ENCODE data around the gene RPTN.
A peak's percentile ranks its signal among the peaks of the same experiment; 100 is the strongest.

RPTN gene

DNA sequence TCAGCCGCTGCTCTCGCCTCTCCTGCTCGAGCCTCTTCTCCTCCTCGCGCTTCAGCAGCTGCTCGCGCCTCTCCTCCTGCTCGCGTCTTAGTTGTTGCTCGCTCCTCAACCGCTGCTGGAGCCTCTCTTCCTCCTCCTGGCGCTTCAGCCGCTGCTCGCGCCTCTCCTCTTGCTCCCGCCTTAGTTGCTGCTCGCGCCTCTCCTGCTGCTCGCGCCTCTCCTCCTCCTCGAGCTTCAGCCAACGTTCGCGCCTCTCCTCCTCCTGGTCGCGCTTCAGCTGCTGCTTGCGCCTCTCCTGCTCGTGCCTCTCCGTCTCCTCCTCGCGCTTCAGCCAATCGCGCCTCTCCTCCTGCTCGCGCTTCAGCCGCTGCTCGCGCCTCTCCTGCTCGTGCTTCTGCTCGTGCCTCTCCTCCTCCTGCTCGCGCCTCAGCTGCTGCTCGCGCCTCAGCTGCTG is 47.5 kb downstream of the RPTN start:
- peak; percentile 45 for DNase-seq

DNA sequence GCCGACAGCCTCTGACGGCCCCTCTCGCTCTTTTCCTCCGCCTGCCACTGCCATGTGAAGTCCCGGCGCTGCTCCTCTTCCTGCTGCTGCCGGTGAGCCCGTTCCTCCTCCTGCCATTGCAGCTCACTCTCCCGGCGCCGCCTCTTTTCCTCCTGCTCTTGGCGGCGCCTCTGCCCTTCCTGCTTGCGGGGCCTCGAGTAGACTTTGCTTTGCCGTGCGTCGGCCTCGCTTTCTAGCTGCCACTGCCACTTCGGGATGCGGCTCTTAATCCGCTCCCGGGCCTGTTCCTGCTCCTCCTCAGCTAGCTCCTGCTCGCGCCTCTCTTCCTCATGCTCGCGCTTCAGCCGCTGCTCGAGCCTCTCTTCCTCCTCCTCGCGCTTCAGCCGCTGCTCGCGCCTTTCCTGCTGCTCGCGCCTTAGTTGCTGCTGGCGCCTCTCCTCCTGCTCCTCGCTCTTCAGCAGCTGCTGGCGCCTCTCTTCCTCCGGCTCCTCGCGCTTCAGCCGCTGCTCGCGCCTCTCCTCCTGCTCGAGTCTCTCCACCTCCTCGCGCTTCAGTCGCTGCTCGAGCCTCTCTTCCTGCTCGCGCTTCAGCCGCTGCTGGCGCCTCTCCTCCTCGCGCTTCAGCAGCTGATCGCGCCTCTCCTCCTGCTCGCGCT is 48.0 kb downstream of the RPTN start:
- peak; percentile 47 for DNase-seq

DNA sequence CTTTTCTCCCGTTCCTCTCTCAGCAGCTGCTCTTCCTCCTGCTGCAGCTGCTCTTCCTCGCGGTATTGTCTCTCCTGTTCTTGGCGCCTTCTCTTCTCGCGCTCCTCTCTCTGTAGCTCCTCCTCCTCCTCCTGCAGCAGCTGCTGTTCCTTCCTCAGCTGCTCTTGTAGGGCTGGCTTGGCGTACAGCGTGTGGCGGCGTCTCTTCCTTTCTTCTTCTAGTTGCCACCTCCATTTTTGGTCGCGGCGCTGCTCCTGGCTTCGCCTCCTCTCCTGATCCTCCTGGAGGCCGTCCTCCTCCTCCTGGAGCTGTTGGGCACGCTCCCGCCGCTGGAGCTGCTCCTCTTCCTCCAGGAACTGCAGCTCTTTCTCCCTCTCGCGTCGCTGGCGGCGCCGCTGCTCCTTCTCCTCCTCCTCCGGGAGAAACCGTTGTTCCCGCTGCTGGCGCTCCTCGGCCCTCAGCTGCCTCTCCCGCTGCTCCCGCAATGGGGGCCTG is 48.6 kb downstream of the RPTN start:
- peak; percentile 52 for DNase-seq

DNA sequence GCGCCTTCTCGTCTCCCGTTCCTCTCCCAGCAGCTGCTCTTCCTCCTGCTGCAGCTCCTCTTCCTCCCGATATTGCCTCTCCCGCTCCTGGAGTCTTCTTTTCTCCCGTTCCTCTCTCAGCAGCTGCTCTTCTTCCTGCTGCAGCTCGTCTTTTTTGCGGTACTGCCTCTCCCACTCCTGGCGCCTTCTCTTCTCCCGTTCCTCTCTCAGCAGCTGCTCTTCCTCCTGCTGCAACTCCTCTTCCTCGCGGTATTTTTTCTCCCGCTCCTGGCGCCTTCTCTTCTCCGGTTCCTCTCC is 49.1 kb downstream of the RPTN start:
- DNase-seq = no peak

DNA sequence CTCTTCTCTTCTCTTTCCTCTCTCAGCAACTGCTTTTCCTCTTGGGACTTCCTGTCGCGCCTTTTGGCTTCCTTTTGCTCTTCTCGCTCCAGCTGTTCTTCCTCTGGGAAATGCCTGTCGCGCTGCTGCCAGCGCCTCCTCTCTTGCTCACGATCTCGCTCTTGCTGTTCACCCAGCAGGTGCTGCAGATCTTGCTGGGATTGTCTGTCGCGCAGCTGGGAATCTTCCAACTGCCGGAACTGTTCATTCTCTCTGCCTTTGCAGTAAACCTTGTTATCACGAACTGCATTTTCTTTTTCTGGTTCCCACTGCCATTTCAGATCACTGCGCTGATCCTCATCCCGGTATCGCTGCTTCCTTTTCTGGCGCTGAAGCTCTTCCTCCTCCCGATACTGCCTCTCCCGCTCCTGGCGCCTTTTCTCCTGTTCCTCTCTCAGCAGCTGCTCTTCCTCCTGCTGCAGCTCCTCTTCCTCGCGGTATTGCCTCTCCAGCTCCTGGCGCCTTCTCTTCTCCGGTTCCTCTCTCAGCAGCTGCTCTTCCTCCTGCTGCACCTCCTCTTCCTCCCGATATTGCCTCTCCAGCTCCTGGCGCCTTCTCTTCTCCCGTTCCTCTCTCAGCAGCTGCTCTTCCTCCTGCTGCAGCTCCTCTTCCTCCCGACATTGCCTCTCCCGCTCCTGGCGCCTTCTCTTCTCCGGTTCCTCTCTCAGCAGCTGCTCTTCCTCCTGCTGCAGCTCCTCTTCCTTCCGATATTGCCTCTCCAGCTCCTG is 49.6 kb downstream of the RPTN start:
- DNase-seq = no peak

DNA sequence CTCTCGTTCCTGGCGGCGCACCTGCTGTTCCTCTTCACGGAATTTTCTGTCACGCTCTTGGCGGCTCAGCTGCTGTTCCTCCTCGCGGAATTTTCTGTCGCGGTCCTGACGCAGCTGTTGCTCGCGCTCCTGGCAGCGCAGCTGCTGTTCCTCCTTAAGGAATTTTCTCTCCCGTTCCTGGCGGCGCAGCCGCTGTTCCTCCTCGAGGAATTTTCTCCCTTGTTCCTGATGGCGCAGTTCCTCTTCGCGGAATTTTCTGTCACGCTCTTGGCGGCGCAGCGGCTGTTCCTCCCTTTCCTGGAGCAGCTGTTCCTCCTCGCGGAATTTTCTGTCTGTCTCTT is 50.2 kb downstream of the RPTN start:
- DNase-seq = no peak

DNA sequence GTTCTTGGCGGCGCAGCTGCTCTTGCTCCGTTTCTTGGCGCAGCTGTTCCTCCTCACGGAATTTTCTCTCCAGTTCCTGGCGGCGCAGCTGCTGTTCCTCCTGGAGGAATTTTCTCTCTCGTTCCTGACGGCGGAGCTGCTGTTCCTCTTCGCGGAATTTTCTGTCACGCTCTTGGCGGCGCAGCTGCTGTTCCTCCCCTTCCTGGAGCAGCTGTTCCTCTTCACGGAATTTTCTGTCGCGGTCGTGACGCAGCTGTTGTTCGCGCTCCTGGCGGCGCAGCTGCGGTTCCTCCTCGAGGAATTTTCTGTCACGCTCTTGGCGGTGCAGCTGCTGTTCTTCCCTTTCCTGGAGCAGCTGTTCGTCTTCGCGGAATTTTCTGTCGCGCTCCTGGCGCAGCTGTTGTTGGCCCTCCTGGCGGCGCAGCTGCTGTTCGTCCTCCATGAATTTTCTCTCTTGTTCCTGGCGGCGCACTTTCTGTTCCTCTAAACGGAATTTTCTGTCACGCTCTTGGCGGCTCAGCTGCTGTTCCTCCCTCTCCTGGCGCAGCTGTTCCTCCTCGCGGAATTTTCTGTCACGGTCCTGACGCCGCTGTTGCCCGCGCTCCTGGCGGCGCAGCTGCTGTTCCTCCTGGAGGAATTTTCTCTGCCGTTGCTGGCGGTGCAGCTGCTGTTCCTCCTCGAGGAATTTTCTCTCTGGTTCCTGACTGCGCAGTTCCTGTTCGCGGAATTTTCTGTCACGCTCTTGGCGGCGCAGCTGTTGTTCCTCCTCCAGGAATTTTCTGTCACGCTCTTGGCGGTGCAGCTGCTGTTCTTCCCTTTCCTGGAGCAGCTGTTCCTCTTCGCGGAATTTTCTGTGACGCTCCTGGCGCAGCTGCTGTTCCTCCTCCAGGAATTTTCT is 50.8 kb downstream of the RPTN start:
- peak; percentile 61 for DNase-seq

DNA sequence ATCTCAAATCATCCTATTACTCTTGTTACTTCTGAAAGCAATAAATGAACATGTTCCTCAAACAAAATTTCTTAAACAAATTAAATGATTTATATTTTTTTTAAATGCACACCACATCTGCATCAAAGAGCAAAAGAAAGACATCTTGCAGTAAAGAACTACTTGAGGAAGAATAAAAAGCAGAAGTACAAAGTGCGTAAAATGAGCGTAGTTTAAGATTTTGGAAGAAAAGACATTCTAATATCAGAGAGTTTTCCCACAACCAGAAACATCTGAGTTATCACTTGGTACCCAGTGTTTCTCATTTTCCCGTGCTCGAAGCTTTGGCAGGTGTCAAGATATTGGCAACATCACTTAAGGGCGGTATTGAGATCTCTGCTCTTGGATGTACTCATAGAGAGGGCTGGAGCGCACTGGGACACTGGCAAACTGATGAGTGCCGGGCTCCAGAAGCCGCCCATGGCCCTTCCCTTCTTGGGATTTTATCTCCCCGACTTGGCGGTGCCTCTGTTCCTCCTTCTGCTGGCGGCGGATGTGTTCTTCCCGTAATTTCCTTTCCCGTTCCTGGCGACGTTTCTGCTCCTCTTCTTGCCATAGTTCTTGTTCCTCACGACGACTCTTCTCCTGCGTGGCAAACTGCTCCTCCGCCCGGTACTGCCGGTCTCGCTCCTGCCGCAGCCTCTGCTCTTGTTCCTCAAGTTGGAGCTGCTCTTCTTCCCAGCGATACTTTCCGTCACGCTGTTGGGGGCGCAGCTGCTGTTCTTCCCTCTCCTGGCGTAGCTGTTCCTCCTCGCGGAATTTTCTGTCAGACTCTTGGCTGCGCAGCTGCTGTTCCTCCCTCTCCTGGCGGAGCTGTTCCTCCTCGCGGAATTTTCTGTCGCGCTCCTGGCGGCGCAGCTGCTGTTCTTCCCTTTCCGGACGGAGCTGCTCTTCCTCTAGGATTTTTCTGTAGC is 51.7 kb downstream of the RPTN start:
- DNase-seq = no peak

DNA sequence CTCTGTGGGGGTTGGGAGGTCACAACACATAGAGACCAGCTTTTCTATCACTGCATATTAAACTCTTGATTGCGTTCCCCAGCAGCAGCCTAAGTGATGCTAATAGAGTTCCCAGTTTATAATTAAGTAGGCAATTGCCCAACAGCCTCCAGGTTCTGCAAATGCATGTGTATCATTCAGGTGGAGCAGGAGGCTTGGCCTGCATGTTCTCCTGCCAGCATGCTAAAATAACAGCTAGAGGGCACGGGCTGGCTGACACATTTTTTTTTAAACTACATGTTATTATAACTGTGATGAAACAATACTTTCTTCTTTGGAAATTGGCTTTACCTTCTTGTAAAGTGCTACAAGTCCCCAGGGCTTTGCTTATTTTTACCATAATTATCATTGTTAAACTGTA is 54.2 kb downstream of the RPTN start:
- DNase-seq = no peak

Data from fibroblast of skin of back (primary cell).